Small intestine (tissue), 7 donors: Measurements from ENCODE around the gene CD46. TPM values are rescaled to one million over a fixed set of nuclear protein-coding genes. Genes with fewer than 3 reads are reported as not detected.

Experiments used
- DNase-seq, 2 donors: peaks; one replicate each; pipeline versions ENCODE4 v3.0.0 to v3.0.0-alpha.2; 2013
- FAIRE-seq: peaks from 2 replicates; lab custom pipeline; 2012; peaks lifted over from hg19 to GRCh38; lab: Jason Lieb, UNC
- H3K27ac ChIP-seq, 3 donors: one replicate each; pipeline ENCODE4 v1.5.1; 2013; ENCODE audit warnings: low read length in 2 of 3, mild to moderate bottlenecking in 2 of 3, control low read depth in 1 of 3, inconsistent platforms in 1 of 3, low read depth in 1 of 3, moderate library complexity in 1 of 3
- H3K27me3 ChIP-seq, 3 donors: one replicate each; pipeline ENCODE4 v1.6.1; 2013; ENCODE audit warnings: low read length in 3 of 3, inconsistent platforms in 1 of 3; ENCODE audit not compliant: control insufficient read depth in 3 of 3, insufficient read depth in 3 of 3
- H3K36me3 ChIP-seq, 3 donors: one replicate each; pipeline ENCODE4 v1.6.1; 2013; ENCODE audit warnings: low read length in 3 of 3, inconsistent platforms in 1 of 3, low read depth in 1 of 3, mild to moderate bottlenecking in 1 of 3, moderate library complexity in 1 of 3; ENCODE audit not compliant: control insufficient read depth in 3 of 3, insufficient read depth in 2 of 3
- H3K4me1 ChIP-seq, 3 donors: one replicate each; pipeline ENCODE4 v1.6.1; 2013; ENCODE audit warnings: low read length in 2 of 3, inconsistent platforms in 1 of 3, low read depth in 1 of 3, mild to moderate bottlenecking in 1 of 3, moderate library complexity in 1 of 3; ENCODE audit not compliant: control insufficient read depth in 3 of 3, insufficient read depth in 2 of 3
- H3K4me3 ChIP-seq, 3 donors: one replicate each; pipeline ENCODE4 v1.5.1; 2013; ENCODE audit warnings: low read length in 3 of 3, control low read depth in 1 of 3, inconsistent platforms in 1 of 3, low read depth in 1 of 3, mild to moderate bottlenecking in 1 of 3, moderate library complexity in 1 of 3
- H3K9me3 ChIP-seq, 2 donors: one replicate each; pipeline ENCODE4 v1.6.1; 2013; ENCODE audit warnings: low read depth in 1 of 2, low read length in 1 of 2; ENCODE audit not compliant: control insufficient read depth in 2 of 2, insufficient read depth in 1 of 2
- WGBS, 3 donors: extraction: QIAGEN DNeasy Blood & Tissue Kit; methylation state at CpG; one replicate each; pipeline ENCODE4 v1.1.7; 2013; 5-methylcytosine and 5-hydroxymethylcytosine counted together
- polyA plus RNA-seq, 4 donors: library from polyadenylated mRNA; stranded (reverse) in 3 of 4; unstranded in 1 of 4; fragments of 200-250 nt in 3 of 4; fragments of 120-200 nt in 1 of 4; gene quantifications; one replicate each; pipeline versions ENCODE4 v1.2.1 to v1.2.3, GENCODE V29; 2013
- donor health status: healthy with polysubstance abuse.
- donor health status: control.
- donor health status: control.
- donor health status: Bipolar disorder and iron deficiency.
- donor health status: healthy.

CD46 gene
- polyA plus RNA-seq, 4 donors = 53.2 to 308 (median 96.6) TPM

DNA sequence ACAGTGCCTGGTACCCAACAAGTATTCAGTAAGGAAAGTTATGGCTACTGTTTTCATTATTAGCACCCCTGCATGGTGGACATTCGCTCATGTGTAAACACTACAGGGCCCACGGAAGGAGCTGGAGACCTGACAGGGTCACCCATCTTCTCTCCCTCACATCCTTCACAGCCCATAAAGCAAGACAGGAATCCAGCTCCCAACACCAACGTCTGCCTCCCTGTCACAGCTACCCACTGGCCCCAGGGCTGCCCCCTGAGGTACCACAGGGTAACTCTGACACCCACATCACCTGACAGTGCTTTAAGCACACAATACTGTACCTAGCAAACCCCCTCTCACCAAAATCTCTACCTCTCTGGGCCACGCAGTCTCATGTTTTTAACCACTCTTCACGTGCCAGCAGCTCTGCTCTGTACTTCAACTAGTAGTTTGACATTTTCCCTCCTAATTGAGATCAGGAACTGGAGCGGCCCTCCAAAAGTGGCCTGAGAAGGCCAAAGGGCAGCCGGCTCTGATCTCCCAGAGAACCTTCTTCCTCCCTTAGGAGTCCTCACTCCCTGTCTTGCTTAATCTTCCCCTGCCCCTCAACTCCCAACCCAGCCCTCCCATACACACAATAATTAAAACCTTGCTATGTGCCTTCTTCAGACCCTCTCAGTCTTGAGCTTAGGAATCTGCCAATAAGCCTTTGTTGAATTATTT, 82.3 kb downstream of the CD46 start:
- FAIRE-seq = no peak
- H3K27ac ChIP-seq = no peak overlapping the region

DNA sequence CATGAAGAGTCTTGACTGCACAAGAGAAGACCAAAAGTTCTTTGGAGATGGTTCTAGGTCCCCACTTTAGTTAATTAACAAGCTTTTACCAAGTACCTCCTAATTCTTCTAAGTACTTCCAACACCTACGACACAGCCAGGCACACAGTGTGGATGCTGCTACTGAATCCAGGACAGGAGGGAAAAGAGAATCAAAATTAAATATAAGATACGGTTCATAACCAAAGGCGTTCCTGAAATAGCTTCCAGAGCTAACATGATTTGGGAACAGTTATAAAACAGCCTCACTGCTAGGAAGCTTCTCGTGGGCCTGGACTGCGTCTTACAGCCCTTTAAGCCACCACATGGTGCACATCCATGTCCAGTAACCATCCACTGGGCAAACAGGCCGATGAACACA, 84.1 kb downstream of the CD46 start:
- Histone ChIP-seq H3K4me3 (no peak overlapping the region), H3K9me3 (no peaks in the 10 kb centered on the region), H3K27ac (no peak overlapping the region), H3K36me3 (peaks cover 0 to 9% (median 0%) of the 10 kb centered on the region in 3 donors), H3K4me1 (peaks cover 0 to 13% (median 9%) of the 10 kb centered on the region in 3 donors), H3K27me3 (no peaks in the 10 kb centered on the region)
- FAIRE-seq = no peak
- no peak for DNase-seq
- 94 to 98% (median 97%) methylated on average over 6 of the region's 6 CpGs for WGBS, 3 donors

More for the DNA sequence above, 82.3 kb downstream of the CD46 start:
- H3K9me3 ChIP-seq = no peaks in the 10 kb centered on the region
- peaks cover 0 to 9% (median 0%) of the 10 kb centered on the region in 3 donors for H3K36me3 ChIP-seq
- 89 to 96% (median 90%) methylated on average over 7 of the region's 7 CpGs for WGBS, 3 donors
- H3K27me3 ChIP-seq = no peaks in the 10 kb centered on the region
- no peak for DNase-seq
- H3K4me3 ChIP-seq = no peak overlapping the region
- peaks cover 0 to 10% (median 9%) of the 10 kb centered on the region in 3 donors for H3K4me1 ChIP-seq

DNA sequence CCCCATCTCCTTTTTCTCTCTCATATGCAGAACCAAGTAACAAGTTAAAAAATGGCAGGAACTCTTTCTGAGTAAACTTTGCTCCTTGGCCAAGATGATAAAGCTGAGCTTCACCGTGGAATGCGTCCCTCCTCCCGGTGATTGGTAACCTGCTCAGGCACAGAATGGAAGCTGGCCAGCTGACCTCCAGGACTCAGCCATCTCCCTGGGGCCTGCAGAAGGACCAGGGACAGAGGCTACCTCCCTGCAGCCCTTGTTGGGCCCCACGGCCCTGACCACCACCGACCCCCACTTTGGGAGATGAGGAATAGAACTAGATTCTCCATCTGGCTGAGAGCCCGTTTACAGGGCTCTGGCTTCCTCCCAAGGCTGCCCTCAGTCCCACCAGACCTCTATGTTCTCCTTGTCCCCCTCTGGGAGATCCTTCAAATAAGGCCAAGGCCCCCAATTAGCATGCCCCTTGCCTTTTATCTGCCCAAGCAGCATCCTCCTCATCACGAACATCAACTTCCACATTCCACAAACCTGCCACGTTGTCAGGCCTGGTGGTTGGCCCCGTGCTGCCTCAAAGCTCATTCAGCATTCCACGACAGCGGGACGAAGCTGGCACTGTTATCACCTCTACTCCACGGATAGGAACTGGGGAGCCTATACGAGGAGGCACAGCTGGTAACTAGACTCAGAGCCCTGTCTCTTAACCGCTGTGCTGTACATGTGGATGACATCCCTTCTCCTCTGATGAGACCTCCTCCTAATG, 84.9 kb downstream of the CD46 start:
- DNase-seq (no peak), FAIRE-seq (no peak)
- 69 to 77% (median 72%) methylated on average over 15 of the region's 15 CpGs for WGBS, 3 donors
- Histone ChIP-seq H3K27ac (peak overlapping the region in 1 of 3 donors; percentile 23), H3K4me3 (no peak overlapping the region), H3K9me3 (no peaks in the 10 kb centered on the region), H3K36me3 (peaks cover 0 to 11% (median 0%) of the 10 kb centered on the region in 3 donors), H3K27me3 (no peaks in the 10 kb centered on the region), H3K4me1 (peaks cover 0 to 9% (median 5%) of the 10 kb centered on the region in 3 donors)

DNA sequence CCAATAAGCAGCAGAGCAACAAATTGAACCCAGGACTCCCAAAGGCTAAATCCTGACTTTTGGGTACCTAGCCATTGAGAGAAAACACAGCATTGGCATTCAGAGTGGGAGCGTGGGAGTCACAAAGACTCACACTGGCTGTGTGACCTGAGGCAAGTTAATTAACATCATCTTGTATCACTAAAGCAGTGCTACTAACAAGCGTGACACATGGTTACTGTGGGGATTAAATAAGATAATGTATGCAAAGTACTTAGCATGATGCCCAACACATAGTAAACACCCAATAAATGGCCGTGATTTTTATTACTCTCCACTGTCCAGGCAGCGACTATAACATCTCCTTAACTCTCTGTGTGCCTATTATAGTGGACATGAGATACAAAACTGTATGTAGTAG, 85.8 kb downstream of the CD46 start:
- Histone ChIP-seq H3K27me3 (no peaks in the 10 kb centered on the region), H3K4me3 (no peak overlapping the region), H3K9me3 (no peaks in the 10 kb centered on the region), H3K36me3 (peaks cover 0 to 14% (median 0%) of the 10 kb centered on the region in 3 donors), H3K4me1 (peaks cover 0 to 9% (median 4%) of the 10 kb centered on the region in 3 donors), H3K27ac (no peak overlapping the region)
- FAIRE-seq (no peak), DNase-seq (no peak)
- WGBS, 3 donors = 88 to 95% (median 89%) methylated on average over 4 of the region's 4 CpGs

DNA sequence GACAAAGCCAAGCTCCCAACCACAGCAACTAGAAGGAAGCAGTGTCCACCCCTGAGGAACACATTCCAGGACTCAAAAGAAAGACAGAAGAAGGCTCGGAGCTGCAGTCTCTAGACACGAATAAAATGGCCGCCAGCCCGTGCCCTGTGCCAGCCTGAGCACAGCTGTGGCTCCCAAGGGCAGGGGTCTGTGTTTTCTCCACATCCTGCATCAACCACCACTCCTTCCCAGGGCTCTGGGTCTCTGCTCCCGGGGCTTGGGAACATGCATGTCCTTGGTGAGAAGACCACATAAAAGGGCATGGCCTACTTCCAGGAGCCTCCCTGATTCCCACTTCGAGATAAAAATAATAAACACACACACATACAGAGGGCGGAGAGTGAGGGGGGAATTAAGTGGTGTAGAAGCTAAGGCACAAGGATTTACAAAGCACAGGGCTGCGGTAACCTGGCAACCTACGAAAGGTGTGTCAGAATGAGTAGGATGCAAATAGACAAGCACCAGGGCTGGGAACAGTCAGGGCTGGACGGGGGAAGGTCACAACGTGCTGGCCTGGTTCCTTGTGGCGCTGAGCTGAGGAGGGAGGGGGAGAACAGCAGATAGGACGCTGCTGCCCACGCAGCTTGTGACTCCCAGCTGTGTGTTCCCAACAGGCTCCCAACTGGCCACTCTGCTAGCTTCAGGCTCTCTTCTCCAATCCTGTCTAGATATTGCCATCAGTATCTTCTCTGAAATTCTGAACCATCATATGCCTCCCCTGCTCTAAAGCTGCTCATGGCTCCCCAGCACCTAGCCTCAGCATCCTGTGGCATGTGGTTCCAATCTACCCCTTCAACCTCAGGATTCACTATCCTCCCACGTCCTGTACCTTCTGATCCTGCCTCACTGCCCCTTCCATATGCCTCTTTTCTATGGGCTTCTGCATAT, 86.6 kb downstream of the CD46 start:
- H3K27me3 ChIP-seq = no peaks in the 10 kb centered on the region
- DNase-seq (no peak), FAIRE-seq (no peak)
- H3K4me1 ChIP-seq = peaks cover 0 to 9% (median 4%) of the 10 kb centered on the region in 3 donors
- H3K4me3 ChIP-seq = no peak overlapping the region
- WGBS, 3 donors = 69 to 74% (median 73%) methylated on average over 15 of the region's 15 CpGs
- H3K27ac ChIP-seq = peak overlapping the region in 1 of 3 donors; percentile 25
- H3K36me3 ChIP-seq = peaks cover 0 to 14% (median 0%) of the 10 kb centered on the region in 3 donors
- H3K9me3 ChIP-seq = no peaks in the 10 kb centered on the region

DNA sequence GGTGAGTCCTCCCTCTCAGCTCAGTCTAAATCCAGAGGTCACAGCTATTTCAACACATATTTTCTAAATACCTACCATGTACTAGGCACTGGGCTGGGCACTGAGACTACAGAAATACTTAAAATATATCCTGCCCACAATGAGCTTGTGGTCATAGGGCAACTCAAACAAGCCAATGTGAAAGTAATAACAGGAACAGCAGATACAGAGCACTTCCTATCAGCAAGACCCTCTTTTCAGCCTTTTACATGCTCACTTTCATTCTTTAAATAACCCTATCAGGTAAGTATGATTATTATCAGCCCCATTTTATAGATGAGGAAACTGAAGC, 87.2 kb downstream of the CD46 start:
- H3K27ac ChIP-seq = peak overlapping the region in 1 of 3 donors; percentile 25
- peaks cover 0 to 14% (median 0%) of the 10 kb centered on the region in 3 donors for H3K36me3 ChIP-seq
- no peaks in the 10 kb centered on the region for H3K27me3 ChIP-seq
- no peaks in the 10 kb centered on the region for H3K9me3 ChIP-seq
- FAIRE-seq (no peak), DNase-seq (no peak)
- H3K4me1 ChIP-seq = peaks cover 0 to 9% (median 4%) of the 10 kb centered on the region in 3 donors
- H3K4me3 ChIP-seq = no peak overlapping the region

DNA sequence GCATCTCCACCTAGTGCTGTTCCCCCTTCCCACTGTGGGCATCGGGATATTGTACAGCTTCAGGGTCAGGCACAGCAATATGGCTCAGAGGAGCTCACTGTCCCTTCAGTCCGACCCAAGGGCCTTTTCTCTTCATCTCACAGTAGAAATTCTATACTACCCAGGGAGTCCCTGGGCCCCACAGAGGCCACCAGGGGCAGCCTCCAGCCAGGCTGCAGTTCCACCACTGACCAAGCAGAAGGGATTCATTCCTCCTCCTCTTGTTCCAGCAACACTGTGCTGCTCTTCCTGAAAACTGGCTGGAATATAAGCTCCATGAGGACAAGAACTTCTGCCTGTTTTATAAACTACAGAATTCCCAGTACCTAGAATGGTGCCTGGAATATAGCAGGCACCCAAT, 88.5 kb downstream of the CD46 start:
- no peak for FAIRE-seq
- Histone ChIP-seq H3K4me1 (peaks cover 0 to 12% (median 4%) of the 10 kb centered on the region in 3 donors), H3K36me3 (peaks cover 0 to 14% (median 2%) of the 10 kb centered on the region in 3 donors), H3K4me3 (no peak overlapping the region), H3K27ac (no peak overlapping the region), H3K27me3 (no peaks in the 10 kb centered on the region), H3K9me3 (no peaks in the 10 kb centered on the region)
- no peak for DNase-seq
- WGBS, 3 donors = 91 to 97% (median 93%) methylated on average over 2 of the region's 2 CpGs

DNA sequence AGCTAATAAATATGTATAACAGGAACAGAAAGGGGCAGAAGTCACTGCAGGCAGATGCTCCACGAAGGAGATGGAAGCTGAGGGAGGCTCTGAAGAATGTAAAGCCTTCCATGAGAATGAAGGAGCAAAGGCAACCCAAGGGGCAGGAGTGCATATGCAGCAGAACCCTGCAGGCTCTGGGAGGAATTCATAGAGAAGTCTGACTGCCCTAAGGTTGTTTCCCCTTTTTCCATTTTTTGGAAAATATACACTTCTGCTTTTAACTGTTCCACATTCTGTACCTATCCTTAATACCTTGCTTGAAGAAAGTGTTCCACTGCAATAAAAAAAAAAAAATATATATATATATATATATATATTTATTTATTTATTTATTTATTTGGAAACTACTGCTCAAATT, 89.4 kb downstream of the CD46 start:
- Histone ChIP-seq H3K4me1 (peaks cover 0 to 11% (median 4%) of the 10 kb centered on the region in 3 donors), H3K36me3 (peaks cover 0 to 10% (median 2%) of the 10 kb centered on the region in 3 donors), H3K4me3 (no peak overlapping the region), H3K9me3 (no peaks in the 10 kb centered on the region), H3K27ac (no peak overlapping the region), H3K27me3 (no peaks in the 10 kb centered on the region)
- no peak for DNase-seq
- no peak for FAIRE-seq
- 70 to 90% (median 75%) methylated on average over 1 of the region's 1 CpG for WGBS, 3 donors
